Keratinocyte (primary cell): Measurements from ENCODE around the gene ATXN2L. TPM values are rescaled to one million over a fixed set of nuclear protein-coding genes. Genes with fewer than 3 reads are reported as not detected.

Experiments used
- DNase-seq: peaks from one replicate; pipeline ENCODE4 v3.0.0-alpha.2; 2011; ENCODE audit warnings: low read depth, missing footprints, low spot score
- FAIRE-seq: peaks from 2 replicates; lab custom pipeline; 2011; peaks lifted over from hg19 to GRCh38; lab: Jason Lieb, UNC
- H2AFZ ChIP-seq: 2 replicates; pipeline ENCODE4 v1.6.0; 2012; ENCODE audit warnings: low read length, control low read depth, inconsistent platforms; ENCODE audit not compliant: control insufficient read depth
- H3K27ac ChIP-seq: 2 replicates; pipeline ENCODE4 v1.5.1; 2011; ENCODE audit warnings: low read length; ENCODE audit not compliant: control insufficient read depth, insufficient read depth
- H3K27me3 ChIP-seq: 3 replicates; pipeline ENCODE4 v1.6.0; 2011; ENCODE audit warnings: low read length; ENCODE audit not compliant: control insufficient read depth, insufficient read depth; ENCODE audit errors: extremely low read depth
- H3K36me3 ChIP-seq, 2 experiments: 2 replicates in 1 of 2; 3 replicates in 1 of 2; pipeline ENCODE4 v1.5.1; 2011; ENCODE audit warnings: low read length in 2 of 2, mild to moderate bottlenecking in 1 of 2; ENCODE audit not compliant: control insufficient read depth in 2 of 2, insufficient read depth in 2 of 2; ENCODE audit errors: extremely low read depth in 1 of 2
- H3K4me1 ChIP-seq: 3 replicates; pipeline ENCODE4 v1.5.1; 2011; ENCODE audit warnings: low read length; ENCODE audit not compliant: control insufficient read depth, insufficient read depth; ENCODE audit errors: extremely low read depth
- H3K4me2 ChIP-seq: 3 replicates; pipeline ENCODE4 v1.6.0; 2011; ENCODE audit warnings: low read depth, low read length; ENCODE audit not compliant: control insufficient read depth, insufficient read depth; ENCODE audit errors: extremely low read depth
- H3K4me3 ChIP-seq, 3 experiments: fragments of 200-600 bp in 1 of 3; sonication (generic) in 1 of 3; 2 replicates in 2 of 3; 3 replicates in 1 of 3; pipeline ENCODE4 v1.5.1; 2011 to 2016; ENCODE audit warnings: low read length in 3 of 3, mild to moderate bottlenecking in 3 of 3, control low read depth in 2 of 3, inconsistent platforms in 1 of 3, low read depth in 1 of 3, mixed read lengths in 1 of 3, mixed run types in 1 of 3, moderate library complexity in 1 of 3; ENCODE audit not compliant: control insufficient read depth in 2 of 3, insufficient read depth in 2 of 3; ENCODE audit errors: extremely low read depth in 1 of 3
- H3K79me2 ChIP-seq: 2 replicates; pipeline ENCODE4 v1.6.0; 2012; ENCODE audit warnings: low read length; ENCODE audit not compliant: control insufficient read depth, insufficient read depth
- H3K9ac ChIP-seq: 3 replicates; pipeline ENCODE4 v1.6.0; 2011; ENCODE audit warnings: low read length; ENCODE audit not compliant: control insufficient read depth, insufficient read depth; ENCODE audit errors: extremely low read depth
- H3K9me1 ChIP-seq: 3 replicates; pipeline ENCODE4 v1.6.0; 2011; ENCODE audit warnings: low read length; ENCODE audit not compliant: control insufficient read depth, insufficient read depth; ENCODE audit errors: extremely low read depth
- H3K9me3 ChIP-seq: 2 replicates; pipeline ENCODE4 v1.5.1; 2012; ENCODE audit warnings: low read depth, low read length; ENCODE audit not compliant: control insufficient read depth
- H4K20me1 ChIP-seq: 3 replicates; pipeline ENCODE4 v1.6.0; 2011; ENCODE audit warnings: low read length; ENCODE audit not compliant: control insufficient read depth, insufficient read depth; ENCODE audit errors: extremely low read depth
- CTCF ChIP-seq, 3 experiments: IDR thresholded peaks in 1 of 3; conservative IDR thresholded peaks in 1 of 3; optimal IDR thresholded peaks in 1 of 3; 2 replicates in 2 of 3; 3 replicates in 1 of 3; pipeline versions ENCODE3 to v1.5.1; 2011; ENCODE audit warnings: low read length in 3 of 3, mild to moderate bottlenecking in 3 of 3, moderate library complexity in 2 of 3, control low read depth in 1 of 3, inconsistent platforms in 1 of 3; ENCODE audit not compliant: insufficient read depth in 2 of 3; ENCODE audit errors: extremely low read depth in 1 of 3
- EZH2 ChIP-seq: IDR thresholded peaks from one replicate; pipeline ENCODE4 v1.6.1; 2012; ENCODE audit warnings: inconsistent platforms, mild to moderate bottlenecking, low read length, moderate library complexity
- dilution Hi-C: fragments of 300-500 bp; cut with MboI; formaldehyde crosslinking; loops from one replicate; pipeline ENCODE4 v1.7.0; 2020; ENCODE audit warnings: low sequenced_read_pairs; ENCODE audit not compliant: extremely low pct_ligation_motif_present
- polyA plus RNA-seq, 5 experiments: library from polyadenylated mRNA; depleted of rRNA in 3 of 5; stranded (reverse) in 3 of 5; stranded (forward) in 1 of 5; unstranded in 1 of 5; fragments of >200 nt; gene quantifications; 1 replicate in 1 of 5; 2 replicates in 3 of 5; 3 replicates in 1 of 5; pipeline versions ENCODE4 v1.2.1 to v1.2.3, GENCODE V29; 2011 to 2012; ENCODE audit warnings: missing spikeins in 2 of 5, low read depth in 1 of 5, low replicate concordance in 1 of 5

Gene ATXN2L
- polyA plus RNA-seq, 1 donor (not counting 4 experiments of a cell fraction or from before 2014, with no cell fraction given), result 11.8 TPM

GRCh38 chr16:28845761-28846079 is 22.9 kb downstream of the ATXN2L start:
- Histone ChIP-seq H3K27ac (peak overlapping the region; percentile 81), H4K20me1 (peaks cover 10% of the 10 kb centered on the region), H3K4me1 (peaks cover 17% of the 10 kb centered on the region), H3K4me2 (peak overlapping the region; percentile 90), H2AFZ (peak overlapping the region; percentile 90), H3K9me3 (no peaks in the 10 kb centered on the region), H3K4me3 (peak overlapping the region; percentile 96 to 97 (median 97)), H3K27me3 (no peaks in the 10 kb centered on the region), H3K9me1 (no peaks in the 10 kb centered on the region), H3K79me2 (peaks cover 35% of the 10 kb centered on the region), H3K36me3 (peaks cover 29% of the 10 kb centered on the region in 2 experiments), H3K9ac (peak overlapping the region; percentile 94)
- FAIRE-seq (no peak), DNase-seq (no peak)
- TF ChIP-seq CTCF (optimal IDR thresholded peaks at IDR 0.05 in 1 of 3, IDR thresholded peaks at IDR 0.05 in 1 of 3, conservative IDR thresholded peaks at IDR 0.05 in 1 of 3; ENCODE audit: extremely low read depth in 1 of 3, insufficient read depth in 2 of 3, low read length in 3 of 3), result no peak
- no peak for TF ChIP-seq EZH2
- dilution Hi-C loops, result no loop called here

GRCh38 chr16:28846080-28846932 is 23.5 kb downstream of the ATXN2L start, which contains the start of gene TUFM:
Gene TUFM (minus strand): TSS chr16:28846348. CDS start chr16:28846269, 79 bp downstream.
- TF ChIP-seq EZH2, result no peak
- TF ChIP-seq CTCF (optimal IDR thresholded peaks at IDR 0.05 in 1 of 3, IDR thresholded peaks at IDR 0.05 in 1 of 3, conservative IDR thresholded peaks at IDR 0.05 in 1 of 3; ENCODE audit: extremely low read depth in 1 of 3, insufficient read depth in 2 of 3, low read length in 3 of 3), result peak; percentile 60 to 82 (median 78)
- H4K20me1 ChIP-seq, result peaks cover 10% of the 10 kb centered on the region
- peaks cover 29% of the 10 kb centered on the region in 2 experiments for H3K36me3 ChIP-seq
- H3K9me1 ChIP-seq, result no peaks in the 10 kb centered on the region
- H3K79me2 ChIP-seq, result peaks cover 35% of the 10 kb centered on the region
- peak within 1 kb of the TSS; percentile 96 to 97 (median 97) for H3K4me3 ChIP-seq
- peak within 1 kb of the TSS; percentile 81 for H3K27ac ChIP-seq
- FAIRE-seq (peak; percentile 74), DNase-seq (peak; percentile 81)
- H3K9ac ChIP-seq, result peak within 1 kb of the TSS; percentile 94
- H3K9me3 ChIP-seq, result no peaks in the 10 kb centered on the region
- peak within 1 kb of the TSS; percentile 97 for H3K4me2 ChIP-seq
- H2AFZ ChIP-seq, result peak within 1 kb of the TSS; percentile 92
- peaks cover 17% of the 10 kb centered on the region for H3K4me1 ChIP-seq
- H3K27me3 ChIP-seq, result no peaks in the 10 kb centered on the region
- dilution Hi-C loops, result no loop called here
